Measurements from ENCODE around the gene ZNF254.
A peak's percentile ranks its signal among the peaks of the same experiment; 100 is the strongest.

Gene ZNF254

GRCh38 chr19:24101459-24102115 is 14.6 kb downstream of the ZNF254 start:
- H3K4me1 ChIP-seq (ENCODE audit: insufficient read depth, insufficient read length): no peaks in the 10 kb centered on the region
- peaks cover 38% of the 10 kb centered on the region for H3K36me3 ChIP-seq (ENCODE audit: insufficient read depth, insufficient read length, low read length)
- no peaks in the 10 kb centered on the region for H3K27me3 ChIP-seq (ENCODE audit: insufficient read depth, insufficient read length)
- no peak overlapping the region for H3K4me3 ChIP-seq (ENCODE audit: insufficient read length, low read depth)
- no peak for DNase-seq (ENCODE audit: low read depth, low spot score)
- no peak overlapping the region for H3K9ac ChIP-seq (ENCODE audit: insufficient read length, low read depth)
- TF ChIP-seq ZNF274 (IDR thresholded peaks at IDR 0.05; ENCODE audit: low read depth, low read length) (no peak), SUZ12 (IDR thresholded peaks at IDR 0.05; ENCODE audit: extremely low read depth, insufficient read depth, insufficient read length) (no peak), YY1 (IDR thresholded peaks at IDR 0.05; ENCODE audit: insufficient read depth, insufficient read length) (no peak)
- H3K9me3 ChIP-seq (ENCODE audit: insufficient read depth, low read length): no peaks in the 10 kb centered on the region

DNA sequence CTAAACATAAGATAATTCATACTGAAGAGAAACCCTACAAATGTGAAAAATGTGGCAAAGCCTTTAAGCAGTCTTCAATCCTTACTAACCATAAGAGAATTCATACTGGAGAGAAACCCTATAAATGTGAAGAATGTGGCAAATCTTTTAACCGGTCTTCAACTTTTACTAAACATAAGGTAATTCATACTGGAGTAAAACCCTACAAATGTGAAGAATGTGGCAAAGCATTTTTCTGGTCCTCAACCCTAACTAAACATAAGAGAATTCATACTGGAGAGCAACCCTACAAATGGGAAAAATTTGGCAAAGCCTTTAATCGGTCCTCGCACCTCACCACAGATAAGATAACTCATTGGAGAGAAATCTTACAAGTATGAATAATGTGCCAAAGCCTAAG is 40.6 kb downstream of the ZNF254 start:
- H3K4me1 ChIP-seq (ENCODE audit: insufficient read depth, insufficient read length): no peaks in the 10 kb centered on the region
- H3K36me3 ChIP-seq (ENCODE audit: insufficient read depth, insufficient read length, low read length): peaks cover 47% of the 10 kb centered on the region
- peaks cover 99% of the 10 kb centered on the region for H3K9me3 ChIP-seq (ENCODE audit: insufficient read depth, low read length)

DNA sequence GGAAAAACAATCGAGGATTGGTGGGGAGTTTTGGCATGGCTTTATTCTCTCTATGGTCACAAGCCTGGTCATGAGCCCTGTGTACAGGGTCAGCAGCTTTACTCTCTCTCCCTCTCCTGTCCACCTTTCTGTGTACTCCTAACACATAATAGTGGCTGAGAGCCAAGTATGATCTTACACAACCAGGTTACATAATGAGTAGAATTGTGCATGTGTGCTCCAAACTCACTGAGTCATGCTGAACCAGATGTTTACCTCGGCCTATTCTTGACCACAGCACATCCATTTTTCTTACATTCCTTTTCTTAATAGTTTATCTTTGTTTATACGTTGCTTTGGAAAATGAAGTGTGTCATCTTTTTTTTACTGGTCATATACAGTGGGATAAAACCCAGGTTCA is 53.1 kb downstream of the ZNF254 start:
- Histone ChIP-seq H3K36me3 (ENCODE audit: insufficient read depth, insufficient read length, low read length) (no peaks in the 10 kb centered on the region), H3K9me3 (ENCODE audit: insufficient read depth, low read length) (0 out of 2 replicates have a peak, but pooled peaks cover under 1% of the 10 kb centered on the region), H3K4me3 (ENCODE audit: insufficient read length, low read depth) (no peak overlapping the region), H3K4me1 (ENCODE audit: insufficient read depth, insufficient read length) (no peaks in the 10 kb centered on the region), H3K27me3 (ENCODE audit: insufficient read depth, insufficient read length) (no peaks in the 10 kb centered on the region), H3K9ac (ENCODE audit: insufficient read length, low read depth) (no peak overlapping the region)
- no peak for TF ChIP-seq SUZ12 (IDR thresholded peaks at IDR 0.05; ENCODE audit: extremely low read depth, insufficient read depth, insufficient read length)
- TF ChIP-seq YY1 (IDR thresholded peaks at IDR 0.05; ENCODE audit: insufficient read depth, insufficient read length): no peak
- no peak for TF ChIP-seq ZNF274 (IDR thresholded peaks at IDR 0.05; ENCODE audit: low read depth, low read length)
- DNase-seq (ENCODE audit: low read depth, low spot score): no peak

More for the DNA sequence above, 40.6 kb downstream of the ZNF254 start:
- DNase-seq (ENCODE audit: low read depth, low spot score): no peak
- H3K4me3 ChIP-seq (ENCODE audit: insufficient read length, low read depth): no peak overlapping the region
- no peaks in the 10 kb centered on the region for H3K27me3 ChIP-seq (ENCODE audit: insufficient read depth, insufficient read length)
- H3K9ac ChIP-seq (ENCODE audit: insufficient read length, low read depth): no peak overlapping the region
- no peak for TF ChIP-seq SUZ12 (IDR thresholded peaks at IDR 0.05; ENCODE audit: extremely low read depth, insufficient read depth, insufficient read length)
- no peak for TF ChIP-seq YY1 (IDR thresholded peaks at IDR 0.05; ENCODE audit: insufficient read depth, insufficient read length)
- TF ChIP-seq ZNF274 (IDR thresholded peaks at IDR 0.05; ENCODE audit: low read depth, low read length): peak; percentile 76

DNA sequence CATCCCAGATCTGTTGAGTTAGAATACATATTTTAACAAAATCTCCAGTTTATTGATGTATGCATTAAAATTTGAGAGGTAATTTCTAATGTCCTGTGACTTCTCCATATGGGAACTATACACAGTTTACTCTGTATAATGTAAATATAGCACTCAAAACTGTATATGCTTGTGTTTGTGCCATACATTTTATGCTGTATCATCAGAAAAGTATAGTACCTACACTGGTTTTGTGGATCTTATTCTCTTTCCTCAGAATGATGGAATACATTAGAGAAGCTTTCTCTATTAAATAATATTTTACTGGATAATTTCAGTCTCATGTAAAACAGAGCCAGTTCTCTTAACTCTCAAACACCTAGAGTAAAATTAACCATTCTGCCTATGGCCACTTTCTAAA is 53.6 kb downstream of the ZNF254 start:
- no peaks in the 10 kb centered on the region for H3K9me3 ChIP-seq (ENCODE audit: insufficient read depth, low read length)
- no peak overlapping the region for H3K4me3 ChIP-seq (ENCODE audit: insufficient read length, low read depth)
- TF ChIP-seq SUZ12 (IDR thresholded peaks at IDR 0.05; ENCODE audit: extremely low read depth, insufficient read depth, insufficient read length) (no peak), ZNF274 (IDR thresholded peaks at IDR 0.05; ENCODE audit: low read depth, low read length) (no peak), YY1 (IDR thresholded peaks at IDR 0.05; ENCODE audit: insufficient read depth, insufficient read length) (no peak)

DNA sequence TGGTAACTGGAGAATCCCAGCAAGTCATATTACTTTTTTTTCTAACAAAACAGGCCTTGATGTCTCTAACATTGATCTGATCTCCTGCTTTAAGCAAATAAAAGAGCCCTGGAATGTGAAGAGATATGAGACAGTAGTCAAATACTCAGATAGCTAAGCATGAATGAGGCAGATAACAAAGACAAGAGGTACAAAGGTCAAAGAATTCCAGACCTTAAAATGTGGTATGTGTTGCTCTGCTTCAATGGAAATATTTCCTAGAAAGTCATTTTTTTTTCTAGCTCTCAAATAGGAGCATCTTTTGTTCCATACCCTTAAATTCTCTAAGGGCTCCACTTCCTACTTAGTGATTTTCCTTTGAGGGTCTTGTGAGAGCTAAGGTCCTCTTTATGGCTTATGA is 54.6 kb downstream of the ZNF254 start:
- TF ChIP-seq YY1 (IDR thresholded peaks at IDR 0.05; ENCODE audit: insufficient read depth, insufficient read length) (no peak), ZNF274 (IDR thresholded peaks at IDR 0.05; ENCODE audit: low read depth, low read length) (no peak), SUZ12 (IDR thresholded peaks at IDR 0.05; ENCODE audit: extremely low read depth, insufficient read depth, insufficient read length) (no peak)
- no peaks in the 10 kb centered on the region for H3K36me3 ChIP-seq (ENCODE audit: insufficient read depth, insufficient read length, low read length)
- no peak for DNase-seq (ENCODE audit: low read depth, low spot score)

More for the DNA sequence above, 53.6 kb downstream of the ZNF254 start:
- no peaks in the 10 kb centered on the region for H3K4me1 ChIP-seq (ENCODE audit: insufficient read depth, insufficient read length)
- no peaks in the 10 kb centered on the region for H3K27me3 ChIP-seq (ENCODE audit: insufficient read depth, insufficient read length)
- no peak for DNase-seq (ENCODE audit: low read depth, low spot score)
- no peak overlapping the region for H3K9ac ChIP-seq (ENCODE audit: insufficient read length, low read depth)
- no peaks in the 10 kb centered on the region for H3K36me3 ChIP-seq (ENCODE audit: insufficient read depth, insufficient read length, low read length)

DNA sequence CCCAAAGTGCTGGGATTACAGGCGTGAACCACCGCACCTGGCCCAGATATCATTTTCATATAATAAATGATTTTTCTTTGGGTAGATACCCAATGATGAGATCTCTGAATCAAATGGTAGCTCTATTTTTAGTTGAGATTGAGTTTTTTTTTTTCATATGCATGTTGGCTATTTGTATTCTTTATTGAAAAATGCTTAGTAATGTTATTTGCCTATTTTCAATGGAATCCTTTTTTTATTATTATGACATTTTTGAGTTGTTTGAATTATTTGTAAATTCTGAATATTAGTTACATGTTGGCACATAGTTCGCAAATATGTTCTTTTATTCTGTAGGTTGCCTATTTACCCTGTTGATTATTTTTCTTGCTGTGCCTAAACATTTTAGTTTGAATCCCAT is 55.8 kb downstream of the ZNF254 start:
- no peak for TF ChIP-seq YY1 (IDR thresholded peaks at IDR 0.05; ENCODE audit: insufficient read depth, insufficient read length)
- no peak for TF ChIP-seq SUZ12 (IDR thresholded peaks at IDR 0.05; ENCODE audit: extremely low read depth, insufficient read depth, insufficient read length)
- TF ChIP-seq ZNF274 (IDR thresholded peaks at IDR 0.05; ENCODE audit: low read depth, low read length): no peak
- Histone ChIP-seq H3K4me3 (ENCODE audit: insufficient read length, low read depth) (no peak overlapping the region), H3K36me3 (ENCODE audit: insufficient read depth, insufficient read length, low read length) (no peaks in the 10 kb centered on the region), H3K4me1 (ENCODE audit: insufficient read depth, insufficient read length) (no peaks in the 10 kb centered on the region), H3K9ac (ENCODE audit: insufficient read length, low read depth) (no peak overlapping the region), H3K9me3 (ENCODE audit: insufficient read depth, low read length) (peaks cover 8% of the 10 kb centered on the region; the same call in 1 of the 2 replicates), H3K27me3 (ENCODE audit: insufficient read depth, insufficient read length) (no peaks in the 10 kb centered on the region)
- DNase-seq (ENCODE audit: low read depth, low spot score): no peak

More for the DNA sequence above, 54.6 kb downstream of the ZNF254 start:
- Histone ChIP-seq H3K9ac (ENCODE audit: insufficient read length, low read depth) (no peak overlapping the region), H3K4me3 (ENCODE audit: insufficient read length, low read depth) (no peak overlapping the region), H3K4me1 (ENCODE audit: insufficient read depth, insufficient read length) (no peaks in the 10 kb centered on the region), H3K27me3 (ENCODE audit: insufficient read depth, insufficient read length) (no peaks in the 10 kb centered on the region), H3K9me3 (ENCODE audit: insufficient read depth, low read length) (no peaks in the 10 kb centered on the region)

- no peaks in the 10 kb centered on the region for H3K4me1 ChIP-seq (ENCODE audit: insufficient read depth, insufficient read length)
- DNase-seq (ENCODE audit: low read depth, low spot score): no peak
- H3K4me3 ChIP-seq (ENCODE audit: insufficient read length, low read depth): no peak overlapping the region
- no peaks in the 10 kb centered on the region for H3K27me3 ChIP-seq (ENCODE audit: insufficient read depth, insufficient read length)
- H3K9me3 ChIP-seq (ENCODE audit: insufficient read depth, low read length): no peaks in the 10 kb centered on the region
- TF ChIP-seq SUZ12 (IDR thresholded peaks at IDR 0.05; ENCODE audit: extremely low read depth, insufficient read depth, insufficient read length) (no peak), ZNF274 (IDR thresholded peaks at IDR 0.05; ENCODE audit: low read depth, low read length) (no peak), YY1 (IDR thresholded peaks at IDR 0.05; ENCODE audit: insufficient read depth, insufficient read length) (no peak)
- H3K9ac ChIP-seq (ENCODE audit: insufficient read length, low read depth): no peak overlapping the region
- H3K36me3 ChIP-seq (ENCODE audit: insufficient read depth, insufficient read length, low read length): no peaks in the 10 kb centered on the region
Measured at GRCh38 chr19:24159707-24160106, 72.7 kb downstream of the ZNF254 start.
